GM23338 (cell line): Measurements from ENCODE around the gene MMP28. TPM values are rescaled to one million over a fixed set of nuclear protein-coding genes. Genes with fewer than 3 reads are reported as not detected.

ENCODE experiments used
- ATAC-seq: fragments of 200-7000 bp; cut with Tn5 transposase; 3 replicates; pipeline ENCODE4 v1.9.1; 2020
- DNase-seq: peaks from one replicate; pipeline ENCODE4 v3.0.0-alpha.2; 2015; ENCODE audit warnings: low spot score
- H2AFZ ChIP-seq: fragments of 200-600 bp; sonication (generic); 2 replicates; pipeline ENCODE4 v1.8.0; 2016; ENCODE audit warnings: antibody characterized with exemption, mild to moderate bottlenecking, moderate library complexity
- H3F3A ChIP-seq: fragments of 200-600 bp; sonication (generic); replicated peaks from 2 replicates; pipeline ENCODE4 v1.8.0; 2017; ENCODE audit warnings: antibody characterized with exemption, mixed run types, low read depth
- H3K27ac ChIP-seq: fragments of 200-600 bp; sonication (generic); 2 replicates; pipeline ENCODE4 v1.6.1; 2016; ENCODE audit warnings: low read depth
- H3K27me3 ChIP-seq: fragments of 200-600 bp; sonication (generic); 2 replicates; pipeline ENCODE4 v1.8.0; 2016; ENCODE audit warnings: mild to moderate bottlenecking, mixed run types, moderate library complexity; ENCODE audit not compliant: insufficient read depth
- H3K36me3 ChIP-seq: fragments of 200-600 bp; sonication (generic); 2 replicates; pipeline ENCODE4 v1.8.0; 2016; ENCODE audit warnings: mild to moderate bottlenecking; ENCODE audit not compliant: insufficient read depth
- H3K4me1 ChIP-seq: fragments of 200-600 bp; sonication (generic); 2 replicates; pipeline ENCODE4 v1.8.0; 2016; ENCODE audit warnings: mild to moderate bottlenecking, moderate library complexity; ENCODE audit not compliant: insufficient read depth
- H3K4me2 ChIP-seq: fragments of 200-600 bp; sonication (generic); 2 replicates; pipeline ENCODE4 v1.7.1; 2017; ENCODE audit warnings: mixed run types
- H3K4me3 ChIP-seq: fragments of 200-600 bp; sonication (generic); 2 replicates; pipeline ENCODE4 v1.6.1; 2016; ENCODE audit warnings: mixed run types
- H3K79me2 ChIP-seq: fragments of 200-600 bp; sonication (generic); replicated peaks from 2 replicates; pipeline ENCODE4 v1.8.0; 2017; ENCODE audit warnings: mild to moderate bottlenecking; ENCODE audit not compliant: insufficient read depth
- H3K9me2 ChIP-seq: fragments of 200-600 bp; sonication (generic); 2 replicates; pipeline ENCODE4 v1.8.0; 2017; ENCODE audit not compliant: insufficient read depth
- H4K20me1 ChIP-seq: fragments of 200-600 bp; sonication (generic); replicated peaks from 2 replicates; pipeline ENCODE4 v1.8.0; 2017; ENCODE audit warnings: mild to moderate bottlenecking; ENCODE audit not compliant: insufficient read depth
- H3K27ac Mint-ChIP-seq: 2 replicates; pipeline ENCODE4 v1.8.0; 2020; ENCODE audit warnings: inconsistent platforms, mild to moderate bottlenecking, moderate library complexity, mixed read lengths
- H3K27me3 Mint-ChIP-seq: 3 replicates; pipeline ENCODE4 v1.8.0; 2022; ENCODE audit warnings: low read depth, mild to moderate bottlenecking, moderate library complexity, mixed read lengths, inconsistent platforms; ENCODE audit not compliant: insufficient read depth, poor library complexity
- H3K36me3 Mint-ChIP-seq: 3 replicates; pipeline ENCODE4 v1.8.0; 2021; ENCODE audit warnings: low read depth, mild to moderate bottlenecking, inconsistent platforms, moderate library complexity, mixed read lengths
- H3K4me1 Mint-ChIP-seq: 3 replicates; pipeline ENCODE4 v1.8.0; 2020; ENCODE audit warnings: mild to moderate bottlenecking, inconsistent platforms, mixed read lengths
- H3K4me3 Mint-ChIP-seq: 3 replicates; pipeline ENCODE4 v1.8.0; 2021; ENCODE audit warnings: moderate library complexity, mild to moderate bottlenecking, inconsistent platforms, mixed read lengths
- H3K9me3 Mint-ChIP-seq: 3 replicates; pipeline ENCODE4 v1.8.0; 2020; ENCODE audit warnings: moderate library complexity, mild to moderate bottlenecking, inconsistent platforms, mixed read lengths
- CREB1 ChIP-seq: fragments of 250-450 bp; sonication (Bioruptor Pico); IDR thresholded peaks from 2 replicates; pipeline ENCODE4 v1.5.0; 2020; ENCODE audit warnings: low read depth, mild to moderate bottlenecking, moderate library complexity
- EZH2phosphoT487 ChIP-seq: fragments of 200-600 bp; sonication (generic); IDR thresholded peaks from one replicate; pipeline ENCODE4 v1.8.1; 2018; ENCODE audit warnings: antibody characterized with exemption; ENCODE audit not compliant: unreplicated experiment
- JUNB ChIP-seq: IDR thresholded peaks from one replicate; pipeline ENCODE4 v1.6.1; 2016; ENCODE audit warnings: antibody characterized with exemption; ENCODE audit not compliant: unreplicated experiment
- STAT1 ChIP-seq: IDR thresholded peaks from one replicate; pipeline ENCODE4 v1.6.1; 2016; ENCODE audit warnings: antibody characterized with exemption; ENCODE audit not compliant: unreplicated experiment
- ZNF114 ChIP-seq: fragments of 250-450 bp; sonication (Bioruptor Pico); IDR thresholded peaks from 2 replicates; pipeline ENCODE4 v1.5.0; 2020; ENCODE audit warnings: mild to moderate bottlenecking, moderate library complexity
- ZNF331 ChIP-seq: fragments of 250-450 bp; sonication (Bioruptor Pico); IDR thresholded peaks from 2 replicates; pipeline ENCODE4 v1.5.0; 2020; ENCODE audit warnings: low read depth, mild to moderate bottlenecking, moderate library complexity
- polyA plus RNA-seq: library from polyadenylated mRNA; unstranded; fragments of >200 nt; fragmentation: Nextera tagmentation; extraction: Ambion mirVana; gene quantifications from 2 replicates; pipeline ENCODE4 v1.2.1, GENCODE V29; 2016
- total RNA-seq: library from RNA; depleted of rRNA; stranded (reverse); fragments of >200 nt; shearing (Covaris generic); gene quantifications from 2 replicates; pipeline ENCODE4 v1.2.3, GENCODE V29; 2014
- TF ChIP-seq, protein P1 (sequence below): IDR thresholded peaks from one replicate; pipeline ENCODE4 v1.6.1; 2018; ENCODE audit warnings: antibody characterized with exemption; ENCODE audit not compliant: unreplicated experiment
- TF ChIP-seq, protein P2 (sequence below), 2 experiments: fragments of 200-600 bp in 1 of 2; sonication (generic) in 1 of 2; conservative IDR thresholded peaks; 2 replicates each; pipeline versions ENCODE4 v1.5.1 to v1.6.1; 2016 to 2017; ENCODE audit warnings: antibody characterized with exemption in 2 of 2, low read depth in 2 of 2, mild to moderate bottlenecking in 2 of 2, moderate library complexity in 1 of 2
- TF ChIP-seq, protein P3 (sequence below): fragments of 250-450 bp; sonication (Bioruptor Pico); IDR thresholded peaks from 2 replicates; pipeline ENCODE4 v1.5.0; 2020; ENCODE audit warnings: mild to moderate bottlenecking, moderate library complexity

The MMP28 gene
- total and polyA plus RNA-seq, 2 experiments from 2014 or later = not detected

DNA sequence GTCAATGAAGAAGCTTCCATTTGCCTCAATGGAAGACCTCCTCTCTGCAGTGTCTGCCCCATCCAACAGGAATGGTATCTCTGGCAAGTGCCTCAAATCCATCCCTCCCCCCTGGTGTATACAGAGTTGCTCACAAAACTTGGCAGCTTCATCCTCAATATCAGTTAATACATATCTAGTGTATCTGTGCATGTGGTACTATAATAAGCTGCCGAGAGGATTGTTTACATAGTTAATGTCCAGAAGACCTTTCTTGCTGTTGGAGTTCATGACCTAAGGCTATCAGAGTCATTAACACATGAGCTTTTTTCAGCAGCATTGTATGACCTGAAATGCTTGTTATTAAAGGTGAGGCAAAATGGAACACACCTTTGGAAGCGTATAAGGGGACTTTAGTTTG lies 78.0 kb downstream of the MMP28 start (continued):
- TF ChIP-seq, protein P1, sequence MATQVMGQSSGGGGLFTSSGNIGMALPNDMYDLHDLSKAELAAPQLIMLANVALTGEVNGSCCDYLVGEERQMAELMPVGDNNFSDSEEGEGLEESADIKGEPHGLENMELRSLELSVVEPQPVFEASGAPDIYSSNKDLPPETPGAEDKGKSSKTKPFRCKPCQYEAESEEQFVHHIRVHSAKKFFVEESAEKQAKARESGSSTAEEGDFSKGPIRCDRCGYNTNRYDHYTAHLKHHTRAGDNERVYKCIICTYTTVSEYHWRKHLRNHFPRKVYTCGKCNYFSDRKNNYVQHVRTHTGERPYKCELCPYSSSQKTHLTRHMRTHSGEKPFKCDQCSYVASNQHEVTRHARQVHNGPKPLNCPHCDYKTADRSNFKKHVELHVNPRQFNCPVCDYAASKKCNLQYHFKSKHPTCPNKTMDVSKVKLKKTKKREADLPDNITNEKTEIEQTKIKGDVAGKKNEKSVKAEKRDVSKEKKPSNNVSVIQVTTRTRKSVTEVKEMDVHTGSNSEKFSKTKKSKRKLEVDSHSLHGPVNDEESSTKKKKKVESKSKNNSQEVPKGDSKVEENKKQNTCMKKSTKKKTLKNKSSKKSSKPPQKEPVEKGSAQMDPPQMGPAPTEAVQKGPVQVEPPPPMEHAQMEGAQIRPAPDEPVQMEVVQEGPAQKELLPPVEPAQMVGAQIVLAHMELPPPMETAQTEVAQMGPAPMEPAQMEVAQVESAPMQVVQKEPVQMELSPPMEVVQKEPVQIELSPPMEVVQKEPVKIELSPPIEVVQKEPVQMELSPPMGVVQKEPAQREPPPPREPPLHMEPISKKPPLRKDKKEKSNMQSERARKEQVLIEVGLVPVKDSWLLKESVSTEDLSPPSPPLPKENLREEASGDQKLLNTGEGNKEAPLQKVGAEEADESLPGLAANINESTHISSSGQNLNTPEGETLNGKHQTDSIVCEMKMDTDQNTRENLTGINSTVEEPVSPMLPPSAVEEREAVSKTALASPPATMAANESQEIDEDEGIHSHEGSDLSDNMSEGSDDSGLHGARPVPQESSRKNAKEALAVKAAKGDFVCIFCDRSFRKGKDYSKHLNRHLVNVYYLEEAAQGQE = no peak

DNA sequence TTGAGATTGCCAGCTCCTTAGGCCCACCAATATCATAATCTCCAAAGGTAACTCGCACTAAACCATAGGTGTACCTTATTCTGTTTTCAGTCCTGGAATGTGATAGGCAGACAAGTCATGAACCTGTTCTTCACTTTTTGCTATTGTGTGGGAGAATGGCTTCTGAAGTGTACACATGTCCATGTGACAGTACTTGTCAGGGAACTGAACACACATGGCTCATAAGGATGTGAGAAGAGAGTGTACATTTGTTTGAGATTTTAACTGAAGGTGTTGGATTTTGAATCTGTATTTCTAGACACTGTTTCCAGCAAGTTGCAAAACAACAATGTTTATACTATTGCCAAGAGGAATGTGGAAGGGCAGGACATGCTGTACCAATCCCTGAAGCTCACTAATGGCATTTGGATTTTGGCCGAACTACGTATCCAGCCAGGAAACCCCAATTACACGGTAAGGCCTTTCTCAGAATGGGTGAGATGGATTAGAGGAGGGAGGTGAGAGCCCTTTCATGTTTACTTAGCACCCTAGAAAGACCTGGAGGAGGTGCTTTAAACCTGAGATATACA lies 78.5 kb downstream of the MMP28 start:
- Histone ChIP-seq H4K20me1 (no peaks in the 10 kb centered on the region; the same call in 1 of the 2 replicates), H3F3A (no peaks in the 10 kb centered on the region), H3K4me1 (no peaks in the 10 kb centered on the region), H3K79me2 (no peaks in the 10 kb centered on the region), H3K27me3 (no peaks in the 10 kb centered on the region), H3K4me3 (no peak overlapping the region), H3K9me2 (no peaks in the 10 kb centered on the region), H3K36me3 (peaks cover 12% of the 10 kb centered on the region; the same call in 1 of the 2 replicates), H3K4me2 (no peak overlapping the region), H3K27ac (no peak overlapping the region), H2AFZ (no peak overlapping the region)
- Mint-ChIP-seq H3K4me1 (no peaks in the 10 kb centered on the region), H3K27ac (no peak overlapping the region), H3K9me3 (no peaks in the 10 kb centered on the region), H3K36me3 (peaks cover 11% of the 10 kb centered on the region; the same call in 2 of the 3 replicates), H3K4me3 (no peak overlapping the region), H3K27me3 (no peaks in the 10 kb centered on the region)
- DNase-seq (no peak), ATAC-seq (no peak)
- TF ChIP-seq, protein P2, sequence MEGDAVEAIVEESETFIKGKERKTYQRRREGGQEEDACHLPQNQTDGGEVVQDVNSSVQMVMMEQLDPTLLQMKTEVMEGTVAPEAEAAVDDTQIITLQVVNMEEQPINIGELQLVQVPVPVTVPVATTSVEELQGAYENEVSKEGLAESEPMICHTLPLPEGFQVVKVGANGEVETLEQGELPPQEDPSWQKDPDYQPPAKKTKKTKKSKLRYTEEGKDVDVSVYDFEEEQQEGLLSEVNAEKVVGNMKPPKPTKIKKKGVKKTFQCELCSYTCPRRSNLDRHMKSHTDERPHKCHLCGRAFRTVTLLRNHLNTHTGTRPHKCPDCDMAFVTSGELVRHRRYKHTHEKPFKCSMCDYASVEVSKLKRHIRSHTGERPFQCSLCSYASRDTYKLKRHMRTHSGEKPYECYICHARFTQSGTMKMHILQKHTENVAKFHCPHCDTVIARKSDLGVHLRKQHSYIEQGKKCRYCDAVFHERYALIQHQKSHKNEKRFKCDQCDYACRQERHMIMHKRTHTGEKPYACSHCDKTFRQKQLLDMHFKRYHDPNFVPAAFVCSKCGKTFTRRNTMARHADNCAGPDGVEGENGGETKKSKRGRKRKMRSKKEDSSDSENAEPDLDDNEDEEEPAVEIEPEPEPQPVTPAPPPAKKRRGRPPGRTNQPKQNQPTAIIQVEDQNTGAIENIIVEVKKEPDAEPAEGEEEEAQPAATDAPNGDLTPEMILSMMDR (conservative IDR thresholded peaks at IDR 0.05; ENCODE audit: low read depth in 2 of 2) = no peak
- TF ChIP-seq, protein P1 = no peak
- TF ChIP-seq EZH2phosphoT487 (no peak), ZNF331 (no peak), JUNB (no peak), CREB1 (CRISPR knock-in tag) (no peak), STAT1 (no peak), ZNF114 (CRISPR knock-in tag) (no peak)
- TF ChIP-seq, protein P3, sequence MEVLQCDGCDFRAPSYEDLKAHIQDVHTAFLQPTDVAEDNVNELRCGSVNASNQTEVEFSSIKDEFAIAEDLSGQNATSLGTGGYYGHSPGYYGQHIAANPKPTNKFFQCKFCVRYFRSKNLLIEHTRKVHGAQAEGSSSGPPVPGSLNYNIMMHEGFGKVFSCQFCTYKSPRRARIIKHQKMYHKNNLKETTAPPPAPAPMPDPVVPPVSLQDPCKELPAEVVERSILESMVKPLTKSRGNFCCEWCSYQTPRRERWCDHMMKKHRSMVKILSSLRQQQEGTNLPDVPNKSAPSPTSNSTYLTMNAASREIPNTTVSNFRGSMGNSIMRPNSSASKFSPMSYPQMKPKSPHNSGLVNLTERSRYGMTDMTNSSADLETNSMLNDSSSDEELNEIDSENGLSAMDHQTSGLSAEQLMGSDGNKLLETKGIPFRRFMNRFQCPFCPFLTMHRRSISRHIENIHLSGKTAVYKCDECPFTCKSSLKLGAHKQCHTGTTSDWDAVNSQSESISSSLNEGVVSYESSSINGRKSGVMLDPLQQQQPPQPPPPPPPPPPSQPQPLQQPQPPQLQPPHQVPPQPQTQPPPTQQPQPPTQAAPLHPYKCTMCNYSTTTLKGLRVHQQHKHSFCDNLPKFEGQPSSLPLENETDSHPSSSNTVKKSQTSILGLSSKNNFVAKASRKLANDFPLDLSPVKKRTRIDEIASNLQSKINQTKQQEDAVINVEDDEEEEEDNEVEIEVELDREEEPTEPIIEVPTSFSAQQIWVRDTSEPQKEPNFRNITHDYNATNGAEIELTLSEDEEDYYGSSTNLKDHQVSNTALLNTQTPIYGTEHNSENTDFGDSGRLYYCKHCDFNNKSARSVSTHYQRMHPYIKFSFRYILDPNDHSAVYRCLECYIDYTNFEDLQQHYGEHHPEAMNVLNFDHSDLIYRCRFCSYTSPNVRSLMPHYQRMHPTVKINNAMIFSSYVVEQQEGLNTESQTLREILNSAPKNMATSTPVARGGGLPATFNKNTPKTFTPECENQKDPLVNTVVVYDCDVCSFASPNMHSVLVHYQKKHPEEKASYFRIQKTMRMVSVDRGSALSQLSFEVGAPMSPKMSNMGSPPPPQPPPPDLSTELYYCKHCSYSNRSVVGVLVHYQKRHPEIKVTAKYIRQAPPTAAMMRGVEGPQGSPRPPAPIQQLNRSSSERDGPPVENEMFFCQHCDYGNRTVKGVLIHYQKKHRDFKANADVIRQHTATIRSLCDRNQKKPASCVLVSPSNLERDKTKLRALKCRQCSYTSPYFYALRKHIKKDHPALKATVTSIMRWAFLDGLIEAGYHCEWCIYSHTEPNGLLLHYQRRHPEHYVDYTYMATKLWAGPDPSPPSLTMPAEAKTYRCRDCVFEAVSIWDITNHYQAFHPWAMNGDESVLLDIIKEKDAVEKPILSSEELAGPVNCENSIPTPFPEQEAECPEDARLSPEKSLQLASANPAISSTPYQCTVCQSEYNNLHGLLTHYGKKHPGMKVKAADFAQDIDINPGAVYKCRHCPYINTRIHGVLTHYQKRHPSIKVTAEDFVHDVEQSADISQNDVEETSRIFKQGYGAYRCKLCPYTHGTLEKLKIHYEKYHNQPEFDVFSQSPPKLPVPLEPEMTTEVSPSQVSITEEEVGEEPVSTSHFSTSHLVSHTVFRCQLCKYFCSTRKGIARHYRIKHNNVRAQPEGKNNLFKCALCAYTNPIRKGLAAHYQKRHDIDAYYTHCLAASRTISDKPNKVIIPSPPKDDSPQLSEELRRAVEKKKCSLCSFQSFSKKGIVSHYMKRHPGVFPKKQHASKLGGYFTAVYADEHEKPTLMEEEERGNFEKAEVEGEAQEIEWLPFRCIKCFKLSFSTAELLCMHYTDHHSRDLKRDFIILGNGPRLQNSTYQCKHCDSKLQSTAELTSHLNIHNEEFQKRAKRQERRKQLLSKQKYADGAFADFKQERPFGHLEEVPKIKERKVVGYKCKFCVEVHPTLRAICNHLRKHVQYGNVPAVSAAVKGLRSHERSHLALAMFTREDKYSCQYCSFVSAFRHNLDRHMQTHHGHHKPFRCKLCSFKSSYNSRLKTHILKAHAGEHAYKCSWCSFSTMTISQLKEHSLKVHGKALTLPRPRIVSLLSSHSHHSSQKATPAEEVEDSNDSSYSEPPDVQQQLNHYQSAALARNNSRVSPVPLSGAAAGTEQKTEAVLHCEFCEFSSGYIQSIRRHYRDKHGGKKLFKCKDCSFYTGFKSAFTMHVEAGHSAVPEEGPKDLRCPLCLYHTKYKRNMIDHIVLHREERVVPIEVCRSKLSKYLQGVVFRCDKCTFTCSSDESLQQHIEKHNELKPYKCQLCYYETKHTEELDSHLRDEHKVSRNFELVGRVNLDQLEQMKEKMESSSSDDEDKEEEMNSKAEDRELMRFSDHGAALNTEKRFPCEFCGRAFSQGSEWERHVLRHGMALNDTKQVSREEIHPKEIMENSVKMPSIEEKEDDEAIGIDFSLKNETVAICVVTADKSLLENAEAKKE (CRISPR knock-in tag) = no peak
